OCI-LY1 (cell line): ENCODE data around the gene CLN6.

Source experiments
- H2AFZ ChIP-seq: fragments of 200-600 bp; sonication (generic), shearing (Covaris generic); 2 replicates; pipeline ENCODE4 v1.6.0; 2014; ENCODE audit warnings: antibody characterized with exemption, mild to moderate bottlenecking, low read length
- H3F3A ChIP-seq: fragments of 200-600 bp; sonication (generic), shearing (Covaris generic); 2 replicates; pipeline ENCODE4 v1.6.0; 2014; ENCODE audit warnings: mild to moderate bottlenecking, antibody characterized with exemption, low read length, moderate library complexity; ENCODE audit not compliant: insufficient read depth
- H3K27ac ChIP-seq: fragments of 200-600 bp; sonication (generic); 2 replicates; pipeline ENCODE4 v1.5.1; 2014; ENCODE audit warnings: low read length, mixed run types, mild to moderate bottlenecking, low read depth; ENCODE audit not compliant: poor library complexity, severe bottlenecking
- H3K27me3 ChIP-seq: fragments of 200-600 bp; sonication (generic); 2 replicates; pipeline ENCODE4 v1.6.0; 2014; ENCODE audit warnings: antibody characterized with exemption, mild to moderate bottlenecking, low read length, moderate library complexity; ENCODE audit not compliant: insufficient read depth
- H3K36me3 ChIP-seq: fragments of 200-600 bp; sonication (generic); 2 replicates; pipeline ENCODE4 v1.6.1; 2014; ENCODE audit warnings: mild to moderate bottlenecking, antibody characterized with exemption, low read length, moderate library complexity, mixed read lengths; ENCODE audit not compliant: insufficient read depth
- H3K4me1 ChIP-seq: fragments of 200-600 bp; sonication (generic); 2 replicates; pipeline ENCODE4 v1.5.1; 2014; ENCODE audit warnings: mild to moderate bottlenecking, low read length, moderate library complexity; ENCODE audit not compliant: insufficient read depth, severe bottlenecking
- H3K4me2 ChIP-seq: fragments of 200-600 bp; sonication (generic), shearing (Covaris generic); 2 replicates; pipeline ENCODE4 v1.6.1; 2014; ENCODE audit warnings: low read length
- H3K4me3 ChIP-seq: fragments of 200-600 bp; sonication (generic); 2 replicates; pipeline ENCODE4 v1.5.1; 2014; ENCODE audit warnings: low read length, low read depth, mild to moderate bottlenecking, mixed read lengths; ENCODE audit not compliant: poor library complexity, severe bottlenecking
- H3K79me2 ChIP-seq: fragments of 200-600 bp; shearing (Covaris generic); 2 replicates; pipeline ENCODE4 v1.6.1; 2016; ENCODE audit warnings: mixed run types, low read length, mixed read lengths; ENCODE audit not compliant: insufficient read depth
- H3K9ac ChIP-seq: fragments of 200-600 bp; sonication (generic), shearing (Covaris generic); 2 replicates; pipeline ENCODE4 v1.6.1; 2014; ENCODE audit warnings: mild to moderate bottlenecking, low read length, mixed read lengths
- H3K9me2 ChIP-seq: fragments of 200-600 bp; sonication (generic), shearing (Covaris generic); 2 replicates; pipeline ENCODE4 v1.6.1; 2014; ENCODE audit warnings: low read depth, mild to moderate bottlenecking, low read length, mixed read lengths
- H3K9me3 ChIP-seq: fragments of 200-600 bp; shearing (Covaris generic); 2 replicates; pipeline ENCODE4 v1.6.1; 2014; ENCODE audit warnings: low read length, mixed read lengths
- H4K20me1 ChIP-seq: fragments of 200-600 bp; sonication (generic), shearing (Covaris generic); 2 replicates; pipeline ENCODE4 v1.6.0; 2016; ENCODE audit warnings: mild to moderate bottlenecking, low read length; ENCODE audit not compliant: insufficient read depth
- CTCF ChIP-seq: fragments of 200-600 bp; sonication (generic), shearing (Covaris generic); IDR thresholded peaks from 2 replicates; pipeline ENCODE4 v1.5.1; 2017; ENCODE audit warnings: mild to moderate bottlenecking, antibody characterized with exemption, low read length, moderate library complexity, mixed read lengths
- EZH2 ChIP-seq: fragments of 200-600 bp; sonication (generic), shearing (Covaris generic); IDR thresholded peaks from 2 replicates; pipeline ENCODE4 v1.8.0; 2017; ENCODE audit warnings: borderline replicate concordance, mixed run types, mild to moderate bottlenecking, antibody characterized with exemption, low read length, moderate library complexity, mixed read lengths

The CLN6 gene

GRCh38 chr15:68196445-68197169 is 32.9 kb downstream of the CLN6 start:
- no peaks in the 10 kb centered on the region for H3F3A ChIP-seq
- H2AFZ ChIP-seq: no peak overlapping the region
- H3K36me3 ChIP-seq: peaks cover 22% of the 10 kb centered on the region; the same call in 1 of the 2 replicates
- no peaks in the 10 kb centered on the region for H4K20me1 ChIP-seq
- H3K79me2 ChIP-seq: no peaks in the 10 kb centered on the region
- TF ChIP-seq CTCF (no peak), EZH2 (no peak)
- no peak overlapping the region for H3K4me3 ChIP-seq
- no peaks in the 10 kb centered on the region for H3K27me3 ChIP-seq
- H3K9me2 ChIP-seq: no peaks in the 10 kb centered on the region
- H3K9ac ChIP-seq: no peak overlapping the region
- H3K27ac ChIP-seq: no peak overlapping the region
- H3K4me1 ChIP-seq: no peaks in the 10 kb centered on the region
- H3K9me3 ChIP-seq: no peaks in the 10 kb centered on the region
- H3K4me2 ChIP-seq: no peak overlapping the region

- no peaks in the 10 kb centered on the region for H3K79me2 ChIP-seq
- H3K9me2 ChIP-seq: no peaks in the 10 kb centered on the region
- no peaks in the 10 kb centered on the region for H3K9me3 ChIP-seq
- no peaks in the 10 kb centered on the region for H3K4me1 ChIP-seq
- H3K4me3 ChIP-seq: no peak overlapping the region
- H3K9ac ChIP-seq: no peak overlapping the region
- H4K20me1 ChIP-seq: no peaks in the 10 kb centered on the region
- no peak overlapping the region for H3K27ac ChIP-seq
- H3F3A ChIP-seq: no peaks in the 10 kb centered on the region
- no peaks in the 10 kb centered on the region for H3K27me3 ChIP-seq
- no peak overlapping the region for H2AFZ ChIP-seq
- no peak overlapping the region for H3K4me2 ChIP-seq
- H3K36me3 ChIP-seq: peaks cover 31% of the 10 kb centered on the region; the same call in 1 of the 2 replicates
- no peak for TF ChIP-seq CTCF
- TF ChIP-seq EZH2: no peak
These were observed 34.0 kb downstream of the CLN6 start for GRCh38 chr15:68195336-68196112.

- H4K20me1 ChIP-seq: no peaks in the 10 kb centered on the region
- H3K9ac ChIP-seq: no peak overlapping the region
- peaks cover 55% of the 10 kb centered on the region for H3K36me3 ChIP-seq
- no peaks in the 10 kb centered on the region for H3K9me2 ChIP-seq
- no peaks in the 10 kb centered on the region for H3K27me3 ChIP-seq
- no peak overlapping the region for H2AFZ ChIP-seq
- no peaks in the 10 kb centered on the region for H3K79me2 ChIP-seq
- H3F3A ChIP-seq: no peaks in the 10 kb centered on the region
- H3K4me1 ChIP-seq: peaks cover 26% of the 10 kb centered on the region
- H3K9me3 ChIP-seq: no peaks in the 10 kb centered on the region
- no peak overlapping the region for H3K4me3 ChIP-seq
- TF ChIP-seq EZH2: no peak
- no peak for TF ChIP-seq CTCF
- peak overlapping the region; percentile 6 for H3K27ac ChIP-seq
- H3K4me2 ChIP-seq: no peak overlapping the region
These were observed 36.6 kb downstream of the CLN6 start for GRCh38 chr15:68192804-68193486.
